Liver (tissue), 9 donors: ENCODE measurements around the gene SEMA5A. TPM values are rescaled to one million over a fixed set of nuclear protein-coding genes. Genes with fewer than 3 reads are reported as not detected.

Experiments
- DNase-seq: peaks from one replicate; pipeline ENCODE4 v3.0.0-alpha.2; 2017; ENCODE audit warnings: low spot score
- H3K27ac ChIP-seq, 2 donors: one replicate each; pipeline ENCODE4 v1.7.0; 2013; ENCODE audit warnings: inconsistent platforms in 2 of 2, low read length in 2 of 2, control low read depth in 1 of 2, low read depth in 1 of 2, mild to moderate bottlenecking in 1 of 2
- H3K27me3 ChIP-seq, 4 donors: one replicate each; pipeline versions ENCODE4 v1.6.1 to v1.7.0; 2013; ENCODE audit warnings: low read length in 3 of 4, inconsistent platforms in 1 of 4, mild to moderate bottlenecking in 1 of 4, moderate library complexity in 1 of 4; ENCODE audit not compliant: control insufficient read depth in 4 of 4, insufficient read depth in 4 of 4
- H3K36me3 ChIP-seq, 4 donors: one replicate each; pipeline versions ENCODE4 v1.6.1 to v1.7.0; 2013; ENCODE audit warnings: low read length in 3 of 4, mild to moderate bottlenecking in 3 of 4, low read depth in 1 of 4, moderate library complexity in 1 of 4; ENCODE audit not compliant: control insufficient read depth in 4 of 4, insufficient read depth in 3 of 4
- H3K4me1 ChIP-seq, 4 donors: one replicate each; pipeline versions ENCODE4 v1.6.1 to v1.7.0; 2013; ENCODE audit warnings: low read length in 3 of 4, mild to moderate bottlenecking in 3 of 4, moderate library complexity in 1 of 4; ENCODE audit not compliant: control insufficient read depth in 4 of 4, insufficient read depth in 4 of 4
- H3K4me3 ChIP-seq, 3 donors: one replicate each; pipeline versions ENCODE4 v1.6.1 to v1.7.0; 2013; ENCODE audit warnings: low read length in 3 of 3, control low read depth in 1 of 3, low read depth in 1 of 3, mild to moderate bottlenecking in 1 of 3
- H3K9ac ChIP-seq, 2 donors: one replicate each; pipeline ENCODE4 v1.7.0; 2013; ENCODE audit warnings: low read length in 2 of 2, mild to moderate bottlenecking in 2 of 2, moderate library complexity in 2 of 2, control low read depth in 1 of 2, low read depth in 1 of 2
- H3K9me3 ChIP-seq, 4 donors: one replicate each; pipeline versions ENCODE4 v1.6.1 to v1.7.0; 2013; ENCODE audit warnings: low read length in 3 of 4; ENCODE audit not compliant: control insufficient read depth in 4 of 4
- CTCF ChIP-seq: fragments of 150-350 bp; IDR thresholded peaks from 2 replicates; pipeline ENCODE4 v1.5.1; 2017; ENCODE audit warnings: improper control_type of control experiment, low read depth, low read length; ENCODE audit not compliant: missing input control
- EGR1 ChIP-seq, 2 donors: IDR thresholded peaks; 2 replicates each; pipeline ENCODE4 v1.6.1; 2016 to 2018; ENCODE audit warnings: antibody characterized with exemption in 2 of 2, low read depth in 2 of 2
- FOXA1 ChIP-seq: IDR thresholded peaks from 2 replicates; pipeline ENCODE4 v1.6.1; 2016; ENCODE audit warnings: antibody characterized with exemption
- FOXA2 ChIP-seq: IDR thresholded peaks from 2 replicates; pipeline ENCODE4 v1.6.1; 2016; ENCODE audit warnings: antibody characterized with exemption
- GABPA ChIP-seq, 2 donors: IDR thresholded peaks in 1 of 2; conservative IDR thresholded peaks in 1 of 2; 2 replicates each; pipeline ENCODE4 v1.6.1; 2016; ENCODE audit warnings: antibody characterized with exemption in 2 of 2, mild to moderate bottlenecking in 1 of 2, moderate library complexity in 1 of 2
- HNF4A ChIP-seq, 2 donors: conservative IDR thresholded peaks; 2 replicates each; pipeline ENCODE4 v1.6.1; 2016; ENCODE audit warnings: antibody characterized with exemption in 2 of 2, mild to moderate bottlenecking in 2 of 2
- HNF4G ChIP-seq: IDR thresholded peaks from 2 replicates; pipeline ENCODE4 v1.6.1; 2016; ENCODE audit warnings: antibody characterized with exemption
- JUND ChIP-seq, 2 donors: IDR thresholded peaks; 2 replicates each; pipeline ENCODE4 v1.6.1; 2016; ENCODE audit warnings: antibody characterized with exemption in 2 of 2
- NR2F2 ChIP-seq: IDR thresholded peaks from 2 replicates; pipeline ENCODE4 v1.6.1; 2016; ENCODE audit warnings: antibody characterized with exemption
- RAD21 ChIP-seq, 2 donors: IDR thresholded peaks; 2 replicates each; pipeline ENCODE4 v1.6.1; 2016; ENCODE audit warnings: antibody characterized with exemption in 2 of 2, mild to moderate bottlenecking in 2 of 2
- REST ChIP-seq: IDR thresholded peaks from 2 replicates; pipeline ENCODE4 v1.6.1; 2016; ENCODE audit warnings: antibody characterized with exemption, mild to moderate bottlenecking
- RXRA ChIP-seq, 2 donors: IDR thresholded peaks; 2 replicates each; pipeline ENCODE4 v1.6.1; 2017 to 2018; ENCODE audit warnings: antibody characterized with exemption in 2 of 2, mild to moderate bottlenecking in 1 of 2
- SP1 ChIP-seq: IDR thresholded peaks from 2 replicates; pipeline ENCODE4 v1.6.1; 2018; ENCODE audit warnings: antibody characterized with exemption, mild to moderate bottlenecking
- TAF1 ChIP-seq: conservative IDR thresholded peaks from 2 replicates; pipeline ENCODE4 v1.6.1; 2016; ENCODE audit warnings: antibody characterized with exemption, mild to moderate bottlenecking
- YY1 ChIP-seq: IDR thresholded peaks from 2 replicates; pipeline ENCODE4 v1.6.1; 2016; ENCODE audit warnings: antibody characterized with exemption, mild to moderate bottlenecking
- WGBS: extraction: QIAGEN DNeasy Blood & Tissue Kit; methylation state at CpG from one replicate; pipeline ENCODE4 v1.1.7; 2013; 5-methylcytosine and 5-hydroxymethylcytosine counted together
- polyA plus RNA-seq, 2 donors: library from polyadenylated mRNA; stranded (reverse) in 1 of 2; unstranded in 1 of 2; fragments of 200-250 nt in 1 of 2; fragments of >200 nt in 1 of 2; fragmentation: Nextera tagmentation in 1 of 2; extraction: Ambion mirVana in 1 of 2; gene quantifications; one replicate each; pipeline versions ENCODE4 v1.2.1 to v1.2.3, GENCODE V29; 2013 to 2015
- total RNA-seq, 2 donors: library from RNA; depleted of rRNA; stranded (reverse); fragments of >200 nt; gene quantifications; one replicate each; pipeline ENCODE4 v1.2.3, GENCODE V29; 2014
- TF ChIP-seq, protein P1 (sequence below): IDR thresholded peaks from 2 replicates; pipeline ENCODE4 v1.6.1; 2016; ENCODE audit warnings: antibody characterized with exemption
- TF ChIP-seq, protein P2 (sequence below): IDR thresholded peaks from 2 replicates; pipeline ENCODE4 v1.6.1; 2016; ENCODE audit warnings: antibody characterized with exemption
- TF ChIP-seq, protein P3 (sequence below): IDR thresholded peaks from 2 replicates; pipeline ENCODE4 v1.6.1; 2016; ENCODE audit warnings: antibody characterized with exemption
- donor health status: healthy.
- donor health status: healthy.
- donor health status: healthy.
- donor health status: healthy.
- donor health status: healthy.

The SEMA5A gene
- total and polyA plus RNA-seq, 4 donors, result 1.1 to 5.8 (median 3.2) TPM

GRCh38 chr5:9376363-9377117 lies 169.3 kb downstream of the SEMA5A start:
- TF ChIP-seq HNF4G (no peak), SP1 (peak; percentile 34), YY1 (peak; percentile 77), JUND (IDR thresholded peaks at IDR 0.05) (peak in 1 of 2 donors; percentile 74), RXRA (IDR thresholded peaks at IDR 0.05) (peak; percentile 54 to 86), GABPA (IDR thresholded peaks at IDR 0.05 in 1 of 2, conservative IDR thresholded peaks at IDR 0.05 in 1 of 2) (no peak), RAD21 (IDR thresholded peaks at IDR 0.05) (peak in 1 of 2 donors; percentile 27), HNF4A (conservative IDR thresholded peaks at IDR 0.05) (peak; percentile 9 to 66), FOXA1 (peak; percentile 23), TAF1 (no peak), REST (no peak), FOXA2 (peak; percentile 41), NR2F2 (no peak), CTCF (no peak), EGR1 (IDR thresholded peaks at IDR 0.05; ENCODE audit: low read depth in 2 of 2) (peak in 1 of 2 donors; percentile 39)
- TF ChIP-seq, protein P1, sequence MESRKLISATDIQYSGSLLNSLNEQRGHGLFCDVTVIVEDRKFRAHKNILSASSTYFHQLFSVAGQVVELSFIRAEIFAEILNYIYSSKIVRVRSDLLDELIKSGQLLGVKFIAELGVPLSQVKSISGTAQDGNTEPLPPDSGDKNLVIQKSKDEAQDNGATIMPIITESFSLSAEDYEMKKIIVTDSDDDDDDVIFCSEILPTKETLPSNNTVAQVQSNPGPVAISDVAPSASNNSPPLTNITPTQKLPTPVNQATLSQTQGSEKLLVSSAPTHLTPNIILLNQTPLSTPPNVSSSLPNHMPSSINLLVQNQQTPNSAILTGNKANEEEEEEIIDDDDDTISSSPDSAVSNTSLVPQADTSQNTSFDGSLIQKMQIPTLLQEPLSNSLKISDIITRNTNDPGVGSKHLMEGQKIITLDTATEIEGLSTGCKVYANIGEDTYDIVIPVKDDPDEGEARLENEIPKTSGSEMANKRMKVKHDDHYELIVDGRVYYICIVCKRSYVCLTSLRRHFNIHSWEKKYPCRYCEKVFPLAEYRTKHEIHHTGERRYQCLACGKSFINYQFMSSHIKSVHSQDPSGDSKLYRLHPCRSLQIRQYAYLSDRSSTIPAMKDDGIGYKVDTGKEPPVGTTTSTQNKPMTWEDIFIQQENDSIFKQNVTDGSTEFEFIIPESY, result peak; percentile 74
- TF ChIP-seq, protein P2, sequence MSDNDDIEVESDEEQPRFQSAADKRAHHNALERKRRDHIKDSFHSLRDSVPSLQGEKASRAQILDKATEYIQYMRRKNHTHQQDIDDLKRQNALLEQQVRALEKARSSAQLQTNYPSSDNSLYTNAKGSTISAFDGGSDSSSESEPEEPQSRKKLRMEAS, result peak; percentile 56
- TF ChIP-seq, protein P3, sequence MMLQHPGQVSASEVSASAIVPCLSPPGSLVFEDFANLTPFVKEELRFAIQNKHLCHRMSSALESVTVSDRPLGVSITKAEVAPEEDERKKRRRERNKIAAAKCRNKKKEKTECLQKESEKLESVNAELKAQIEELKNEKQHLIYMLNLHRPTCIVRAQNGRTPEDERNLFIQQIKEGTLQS, result peak; percentile 21
- H3K4me1 ChIP-seq, result peaks cover 4 to 47% (median 31%) of the 10 kb centered on the region in 4 donors
- 65% methylated on average over 9 of the region's 9 CpGs for WGBS
- H3K9ac ChIP-seq, result no peak overlapping the region
- H3K4me3 ChIP-seq, result no peak overlapping the region
- no peak for DNase-seq
- H3K36me3 ChIP-seq, result no peaks in the 10 kb centered on the region
- H3K27me3 ChIP-seq, result no peaks in the 10 kb centered on the region
- H3K9me3 ChIP-seq, result no peaks in the 10 kb centered on the region
- peak overlapping the region; percentile 30 to 39 for H3K27ac ChIP-seq
